ENCODE results near the gene LRRTM2. TPM values are rescaled to one million over a fixed set of nuclear protein-coding genes. Genes with fewer than 3 reads are reported as not detected.

The LRRTM2 gene
- total and polyA plus RNA-seq, 10 of the 15 experiments (the other 5 are each of a cell fraction or from before 2014, with no cell fraction given), result 0.04 to 0.14 (median 0.06) TPM; not detected in 2

- Histone ChIP-seq H3K79me2 (ENCODE audit: control insufficient read depth, insufficient read depth, low read length) (no peaks in the 10 kb centered on the region), H3K4me3 (no peak overlapping the region), H3K27me3 (replicated peaks in 1 of 2; ENCODE audit: control insufficient read depth in 2 of 2, insufficient read depth in 2 of 2, low read length in 1 of 2) (no peaks in the 10 kb centered on the region), H3K36me3 (ENCODE audit: control insufficient read depth in 2 of 2, insufficient read depth in 2 of 2, low read length in 1 of 2) (peaks cover 2% of the 10 kb centered on the region in 2 experiments; a peak in 2 of 4 replicates), H2AFZ (ENCODE audit: control insufficient read depth, low read depth, low read length) (no peak overlapping the region), H3K9me3 (replicated peaks; ENCODE audit: control insufficient read depth, insufficient read depth, low read length) (0 out of 3 replicates have a peak, but pooled peaks cover under 1% of the 10 kb centered on the region), H3K27ac (ENCODE audit: control insufficient read depth, insufficient read depth) (no peak overlapping the region), H3K4me2 (ENCODE audit: control insufficient read depth, insufficient read depth) (no peak overlapping the region), H3K9ac (ENCODE audit: control insufficient read depth, insufficient read depth, low read length) (no peak overlapping the region), H3K4me1 (ENCODE audit: control insufficient read depth, insufficient read depth, low read length) (no peaks in the 10 kb centered on the region), H4K20me1 (ENCODE audit: control insufficient read depth, insufficient read depth) (no peaks in the 10 kb centered on the region)
- ChIA-PET SMC1A (ENCODE audit: uncharacterized antibody, unreplicated experiment) (no interaction called here), CTCF (no interaction called here), RAD21 (ENCODE audit: unreplicated experiment) (no interaction called here), POLR2A (no interaction called here)
- 0% methylated on average over 1 of the region's 1 CpG for WGBS (ENCODE audit: insufficient coverage, insufficient replicate concordance, low lambda C conversion rate, missing lambda C conversion rate)
- no peak for FAIRE-seq
- ATAC-seq, result no peak
- in situ Hi-C loops (cut with MboI), result no loop called here
- intact Hi-C loops (cut with micrococcal nuclease; ENCODE audit: unreplicated experiment), result no loop called here
- no peak for DNase-seq (ENCODE audit: low read depth, low spot score)
- no TSS peak for BruUV-seq (replicated peaks)
- TF ChIP-seq BCLAF1 (IDR thresholded peaks at IDR 0.05) (no peak), ZNF217 (IDR thresholded peaks at IDR 0.05) (no peak), BCL3 (IDR thresholded peaks at IDR 0.05; ENCODE audit: borderline replicate concordance, insufficient read depth, low read depth, low read length, poor library complexity, severe bottlenecking) (no peak), HDGF (IDR thresholded peaks at IDR 0.05) (no peak)
These were observed 20.8 kb upstream of the LRRTM2 start for GRCh38 chr5:138895918-138896317.

All from GM12878 (cell line).